Measurements from ENCODE around the gene LTBP1. TPM values are rescaled to one million over a fixed set of nuclear protein-coding genes. Genes with fewer than 3 reads are reported as not detected.

LTBP1 gene
- total RNA-seq, 4 donors from 2014 or later: 12.6 to 81.0 (median 16.0) TPM

DNA sequence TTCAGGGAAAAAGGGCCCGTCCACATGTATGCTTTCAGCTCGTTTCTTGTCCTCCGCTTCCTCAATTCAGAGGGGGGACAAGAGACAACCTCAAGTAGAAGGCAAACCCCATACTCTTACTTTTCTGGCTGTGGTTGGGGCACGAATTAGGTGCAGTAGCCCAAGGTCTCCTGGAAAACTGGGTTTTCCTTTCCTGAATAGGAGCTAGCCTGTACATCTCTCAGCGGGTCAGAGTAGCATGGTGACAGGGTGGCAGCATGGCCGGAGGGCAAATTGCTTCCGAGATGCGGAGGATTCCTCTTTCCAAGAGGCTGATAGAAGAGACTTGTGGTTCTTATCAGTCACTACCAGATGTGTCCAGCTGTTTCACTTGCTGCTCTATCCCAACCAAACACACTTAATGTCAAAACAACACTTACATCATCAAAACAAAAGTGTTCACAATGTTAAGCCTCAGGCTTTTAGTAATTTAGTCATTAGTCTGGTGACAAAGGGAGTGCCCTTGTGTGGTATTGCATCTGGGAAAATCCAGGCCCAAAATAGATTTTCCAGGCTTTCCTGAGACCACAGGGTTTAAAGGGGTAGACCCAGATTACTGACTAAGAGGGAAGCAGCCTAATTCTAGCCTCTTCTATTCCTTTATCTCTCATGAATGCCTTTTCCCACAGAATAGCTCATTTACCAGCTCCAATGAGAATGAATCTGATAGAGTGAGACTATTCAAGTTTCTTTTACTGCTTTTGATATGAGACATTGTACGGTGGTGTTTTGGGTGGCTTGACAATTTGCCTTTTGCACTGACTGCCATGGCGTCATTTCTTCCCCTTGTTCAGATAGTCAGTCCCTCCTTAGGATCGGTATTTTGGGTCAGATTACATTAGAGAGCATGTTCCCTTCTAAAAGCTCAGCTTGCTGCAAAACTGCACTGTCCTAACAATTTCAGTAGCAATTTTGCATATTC lies 162.0 kb downstream of the LTBP1 start:
- ATAC-seq (ENCODE audit: low FRiP score) (no peak), DNase-seq (ENCODE audit: low spot score) (no peak)
- TF ChIP-seq, protein P1, sequence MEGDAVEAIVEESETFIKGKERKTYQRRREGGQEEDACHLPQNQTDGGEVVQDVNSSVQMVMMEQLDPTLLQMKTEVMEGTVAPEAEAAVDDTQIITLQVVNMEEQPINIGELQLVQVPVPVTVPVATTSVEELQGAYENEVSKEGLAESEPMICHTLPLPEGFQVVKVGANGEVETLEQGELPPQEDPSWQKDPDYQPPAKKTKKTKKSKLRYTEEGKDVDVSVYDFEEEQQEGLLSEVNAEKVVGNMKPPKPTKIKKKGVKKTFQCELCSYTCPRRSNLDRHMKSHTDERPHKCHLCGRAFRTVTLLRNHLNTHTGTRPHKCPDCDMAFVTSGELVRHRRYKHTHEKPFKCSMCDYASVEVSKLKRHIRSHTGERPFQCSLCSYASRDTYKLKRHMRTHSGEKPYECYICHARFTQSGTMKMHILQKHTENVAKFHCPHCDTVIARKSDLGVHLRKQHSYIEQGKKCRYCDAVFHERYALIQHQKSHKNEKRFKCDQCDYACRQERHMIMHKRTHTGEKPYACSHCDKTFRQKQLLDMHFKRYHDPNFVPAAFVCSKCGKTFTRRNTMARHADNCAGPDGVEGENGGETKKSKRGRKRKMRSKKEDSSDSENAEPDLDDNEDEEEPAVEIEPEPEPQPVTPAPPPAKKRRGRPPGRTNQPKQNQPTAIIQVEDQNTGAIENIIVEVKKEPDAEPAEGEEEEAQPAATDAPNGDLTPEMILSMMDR (IDR thresholded peaks at IDR 0.05): no peak

- DNase-seq (ENCODE audit: low spot score): no peak
- ATAC-seq (ENCODE audit: low FRiP score): no peak
- TF ChIP-seq, protein P1 (IDR thresholded peaks at IDR 0.05): no peak
Measured at GRCh38 chr2:33110461-33110860, 163.7 kb downstream of the LTBP1 start.

DNA sequence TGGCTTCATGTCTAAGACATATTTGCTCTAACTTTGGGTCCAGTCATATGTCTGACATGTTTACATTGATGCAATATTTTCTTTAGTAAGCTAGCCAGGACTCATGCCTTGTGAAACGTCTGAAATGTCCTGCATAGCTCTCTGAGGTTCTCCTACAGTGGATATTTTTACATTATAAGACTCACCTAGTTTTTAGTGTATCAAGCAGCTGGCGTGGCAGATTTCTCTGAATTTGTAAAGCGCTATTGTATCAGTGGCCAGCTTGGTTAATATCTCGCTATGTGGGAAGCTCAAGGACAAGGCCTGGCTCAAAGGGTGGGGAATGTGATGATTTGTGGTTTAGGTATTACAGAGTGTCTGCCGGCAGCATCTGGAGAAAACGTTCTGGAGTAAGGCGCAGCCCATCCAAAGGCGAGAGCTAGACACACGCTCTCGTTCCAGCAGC lies 164.3 kb downstream of the LTBP1 start:
- DNase-seq (ENCODE audit: low spot score): no peak
- TF ChIP-seq, protein P1 (IDR thresholded peaks at IDR 0.05): no peak
- no peak for ATAC-seq (ENCODE audit: low FRiP score)

- DNase-seq (ENCODE audit: low spot score) (no peak), ATAC-seq (ENCODE audit: low FRiP score) (no peak)
- TF ChIP-seq, protein P1 (IDR thresholded peaks at IDR 0.05): no peak
Measured at GRCh38 chr2:33115196-33115595, 168.4 kb downstream of the LTBP1 start.

GRCh38 chr2:33115728-33116127 lies 169.0 kb downstream of the LTBP1 start:
- ATAC-seq (ENCODE audit: low FRiP score) (no peak), DNase-seq (ENCODE audit: low spot score) (no peak)
- TF ChIP-seq, protein P1 (IDR thresholded peaks at IDR 0.05): no peak

- TF ChIP-seq, protein P1 (IDR thresholded peaks at IDR 0.05): no peak
- ATAC-seq (ENCODE audit: low FRiP score) (no peak), DNase-seq (ENCODE audit: low spot score) (no peak)
Measured at GRCh38 chr2:33116799-33117198, 170.0 kb downstream of the LTBP1 start.

DNA sequence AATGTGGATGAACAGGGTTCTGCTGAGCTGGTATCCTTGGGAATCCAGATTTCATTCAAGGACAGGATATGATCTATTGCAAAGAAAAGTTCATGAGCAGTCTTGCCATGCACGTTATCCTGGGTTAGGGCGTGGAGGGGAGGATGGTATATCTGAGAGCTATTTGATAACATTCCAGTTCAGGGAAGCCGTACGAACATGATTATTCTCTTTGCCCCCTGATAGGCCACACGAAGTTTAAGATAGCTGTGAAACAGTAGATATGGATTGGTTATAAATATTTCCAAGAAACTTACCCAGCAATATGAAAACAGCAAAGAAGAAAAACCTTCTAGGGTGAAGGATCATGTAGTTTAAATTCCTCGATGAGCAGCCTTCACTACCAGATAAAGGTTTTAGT lies 171.9 kb downstream of the LTBP1 start:
- DNase-seq (ENCODE audit: low spot score): no peak
- ATAC-seq (ENCODE audit: low FRiP score): no peak
- TF ChIP-seq, protein P1 (IDR thresholded peaks at IDR 0.05): no peak

Data from omental fat pad (tissue), 4 donors.